ENCODE measurements around the gene CPNE5. TPM values are rescaled to one million over a fixed set of nuclear protein-coding genes. Genes with fewer than 3 reads are reported as not detected.

Gene CPNE5
- total RNA-seq, 1 donor from 2014 or later, result 0.24 TPM

DNA sequence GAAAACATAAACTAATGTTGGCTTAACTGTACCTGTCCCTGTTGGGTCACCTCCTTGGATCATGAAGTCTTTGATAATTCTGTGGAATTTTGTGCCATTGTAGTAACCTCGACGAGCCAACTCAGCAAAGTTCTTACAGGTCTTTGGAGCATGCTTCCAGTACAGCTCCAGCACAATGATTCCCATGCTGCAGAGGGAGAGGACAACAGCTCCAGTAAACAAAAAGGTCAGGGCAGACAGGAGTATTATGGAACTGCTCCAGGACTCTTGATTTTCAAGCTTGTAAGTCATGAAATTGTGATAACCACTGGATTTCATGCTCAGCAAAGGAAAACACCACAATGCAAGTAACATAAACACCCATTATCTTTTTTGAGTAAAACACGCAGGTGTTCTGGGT is 32.4 kb upstream of the CPNE5 start:
- Mint-ChIP-seq H3K4me1 (ENCODE audit: low read depth) (peaks cover 15% of the 10 kb centered on the region), H3K27me3 (no peaks in the 10 kb centered on the region), H3K27ac (no peak overlapping the region), H3K9me3 (ENCODE audit: low read depth) (no peaks in the 10 kb centered on the region), H3K36me3 (ENCODE audit: insufficient read depth) (peaks cover 16% of the 10 kb centered on the region), H3K4me3 (ENCODE audit: low read depth) (no peak overlapping the region)
- DNase-seq (ENCODE audit: low spot score, unreplicated experiment), result no peak
- TF ChIP-seq, protein P1, sequence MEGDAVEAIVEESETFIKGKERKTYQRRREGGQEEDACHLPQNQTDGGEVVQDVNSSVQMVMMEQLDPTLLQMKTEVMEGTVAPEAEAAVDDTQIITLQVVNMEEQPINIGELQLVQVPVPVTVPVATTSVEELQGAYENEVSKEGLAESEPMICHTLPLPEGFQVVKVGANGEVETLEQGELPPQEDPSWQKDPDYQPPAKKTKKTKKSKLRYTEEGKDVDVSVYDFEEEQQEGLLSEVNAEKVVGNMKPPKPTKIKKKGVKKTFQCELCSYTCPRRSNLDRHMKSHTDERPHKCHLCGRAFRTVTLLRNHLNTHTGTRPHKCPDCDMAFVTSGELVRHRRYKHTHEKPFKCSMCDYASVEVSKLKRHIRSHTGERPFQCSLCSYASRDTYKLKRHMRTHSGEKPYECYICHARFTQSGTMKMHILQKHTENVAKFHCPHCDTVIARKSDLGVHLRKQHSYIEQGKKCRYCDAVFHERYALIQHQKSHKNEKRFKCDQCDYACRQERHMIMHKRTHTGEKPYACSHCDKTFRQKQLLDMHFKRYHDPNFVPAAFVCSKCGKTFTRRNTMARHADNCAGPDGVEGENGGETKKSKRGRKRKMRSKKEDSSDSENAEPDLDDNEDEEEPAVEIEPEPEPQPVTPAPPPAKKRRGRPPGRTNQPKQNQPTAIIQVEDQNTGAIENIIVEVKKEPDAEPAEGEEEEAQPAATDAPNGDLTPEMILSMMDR (IDR thresholded peaks at IDR 0.05; ENCODE audit: unreplicated experiment), result no peak

DNA sequence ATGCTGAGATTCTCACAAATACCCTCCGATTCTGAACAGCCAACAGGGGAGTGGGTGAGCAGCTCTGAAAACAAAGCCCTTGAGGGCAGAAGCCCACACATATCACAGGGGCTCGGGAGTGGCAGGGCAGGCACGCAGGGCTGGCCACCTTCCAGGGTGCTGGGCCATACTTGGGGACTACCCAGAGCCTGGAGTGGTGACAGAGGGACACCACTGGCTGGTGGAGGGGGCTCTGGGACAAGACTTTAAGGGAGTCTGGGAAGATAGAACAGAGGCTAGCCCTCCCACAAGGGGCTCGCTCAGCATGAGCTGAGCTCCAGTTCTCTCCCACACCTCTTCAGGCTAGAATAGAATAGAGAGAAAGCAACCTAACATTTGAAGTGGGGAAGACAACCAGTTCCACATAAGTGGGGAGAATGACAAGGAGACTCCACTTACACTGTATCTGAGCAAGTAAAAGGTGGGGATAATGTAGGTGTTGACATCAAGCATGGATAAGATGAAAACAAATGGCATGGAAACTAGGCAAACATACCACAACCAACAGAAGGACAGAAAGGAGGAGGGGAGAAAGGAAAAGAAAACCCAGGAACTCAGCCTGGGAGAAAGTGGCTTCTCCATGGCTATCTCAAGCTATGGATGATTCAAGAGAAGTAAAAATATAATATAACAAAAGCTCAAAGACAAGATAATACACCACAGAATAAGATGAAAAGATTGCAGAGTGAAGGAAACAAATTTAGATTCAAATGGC is 28.4 kb upstream of the CPNE5 start:
- Mint-ChIP-seq H3K4me3 (ENCODE audit: low read depth) (no peak overlapping the region), H3K27me3 (no peaks in the 10 kb centered on the region), H3K27ac (no peak overlapping the region), H3K4me1 (ENCODE audit: low read depth) (peaks cover 18% of the 10 kb centered on the region), H3K9me3 (ENCODE audit: low read depth) (no peaks in the 10 kb centered on the region), H3K36me3 (ENCODE audit: insufficient read depth) (peaks cover 30% of the 10 kb centered on the region)
- TF ChIP-seq, protein P1 (IDR thresholded peaks at IDR 0.05; ENCODE audit: unreplicated experiment), result no peak
- DNase-seq (ENCODE audit: low spot score, unreplicated experiment), result no peak

DNA sequence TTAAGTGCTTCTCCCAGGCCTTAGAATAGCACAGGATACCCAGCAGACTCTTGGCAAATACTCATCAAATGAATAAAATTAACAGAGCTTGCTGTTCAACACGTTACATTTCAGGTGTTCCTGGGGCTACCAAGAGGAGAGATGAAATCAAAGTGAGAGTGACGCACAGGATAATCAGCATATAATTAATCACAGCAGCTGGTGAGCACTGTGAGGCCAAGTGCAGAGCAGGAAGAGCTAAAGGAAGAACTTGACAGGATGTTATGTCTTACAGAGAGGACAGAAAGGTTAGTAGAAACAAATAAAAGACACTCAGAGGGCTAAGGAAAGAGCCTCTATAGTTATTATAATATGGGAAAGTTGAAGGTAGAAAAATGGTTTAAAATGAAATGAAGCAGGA is 26.6 kb upstream of the CPNE5 start:
- Mint-ChIP-seq H3K27ac (no peak overlapping the region), H3K4me1 (ENCODE audit: low read depth) (peaks cover 18% of the 10 kb centered on the region), H3K27me3 (no peaks in the 10 kb centered on the region), H3K36me3 (ENCODE audit: insufficient read depth) (peaks cover 30% of the 10 kb centered on the region), H3K9me3 (ENCODE audit: low read depth) (no peaks in the 10 kb centered on the region), H3K4me3 (ENCODE audit: low read depth) (no peak overlapping the region)
- no peak for DNase-seq (ENCODE audit: low spot score, unreplicated experiment)
- TF ChIP-seq, protein P1 (IDR thresholded peaks at IDR 0.05; ENCODE audit: unreplicated experiment), result no peak

DNA sequence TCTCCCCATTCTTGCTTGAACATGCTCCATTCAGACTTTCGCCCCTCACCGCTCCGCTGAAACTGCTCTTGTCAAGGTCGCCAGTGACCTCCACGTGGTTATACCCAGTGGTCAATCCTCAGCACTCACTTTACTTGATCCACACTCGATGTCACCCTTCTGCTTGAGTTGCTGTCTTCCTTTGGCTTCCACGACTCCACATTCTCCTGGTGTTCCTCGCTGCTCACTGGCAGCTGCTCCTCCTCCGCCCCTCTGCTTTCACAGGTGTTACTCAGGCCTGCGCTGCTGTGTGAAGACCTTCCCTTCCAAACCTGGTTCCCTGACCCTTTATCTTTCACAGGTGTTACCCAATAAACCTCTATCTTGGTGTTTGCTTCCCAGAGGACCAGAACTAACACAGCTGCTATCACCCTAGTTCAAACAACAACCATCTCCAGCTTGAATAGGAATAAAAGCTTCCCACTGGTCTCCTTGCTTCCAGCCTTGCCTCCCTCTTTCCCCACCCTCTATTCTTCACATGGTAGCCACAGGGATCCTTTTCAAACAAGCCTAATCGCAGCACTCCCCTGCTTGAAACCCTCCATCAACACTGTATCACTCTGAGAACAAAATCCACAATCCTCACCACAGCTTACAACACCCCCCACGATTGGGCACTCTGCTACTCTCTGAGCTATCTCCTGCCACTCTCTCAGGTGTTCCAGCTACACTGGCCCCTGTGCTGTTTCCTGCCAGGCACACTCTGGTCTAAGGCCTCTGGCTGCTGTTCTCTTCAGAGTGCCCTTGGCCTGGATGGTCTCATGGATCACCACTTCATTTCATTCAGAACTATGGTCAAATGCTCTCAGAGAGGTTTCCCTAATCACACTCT is 24.7 kb upstream of the CPNE5 start:
- H3K27me3 Mint-ChIP-seq, result no peaks in the 10 kb centered on the region
- H3K4me3 Mint-ChIP-seq (ENCODE audit: low read depth), result peak overlapping the region; percentile 2
- H3K36me3 Mint-ChIP-seq (ENCODE audit: insufficient read depth), result peaks cover 25% of the 10 kb centered on the region
- H3K4me1 Mint-ChIP-seq (ENCODE audit: low read depth), result peaks cover 18% of the 10 kb centered on the region
- TF ChIP-seq, protein P1 (IDR thresholded peaks at IDR 0.05; ENCODE audit: unreplicated experiment), result no peak
- H3K9me3 Mint-ChIP-seq (ENCODE audit: low read depth), result no peaks in the 10 kb centered on the region
- no peak for DNase-seq (ENCODE audit: low spot score, unreplicated experiment)
- H3K27ac Mint-ChIP-seq, result no peak overlapping the region

DNA sequence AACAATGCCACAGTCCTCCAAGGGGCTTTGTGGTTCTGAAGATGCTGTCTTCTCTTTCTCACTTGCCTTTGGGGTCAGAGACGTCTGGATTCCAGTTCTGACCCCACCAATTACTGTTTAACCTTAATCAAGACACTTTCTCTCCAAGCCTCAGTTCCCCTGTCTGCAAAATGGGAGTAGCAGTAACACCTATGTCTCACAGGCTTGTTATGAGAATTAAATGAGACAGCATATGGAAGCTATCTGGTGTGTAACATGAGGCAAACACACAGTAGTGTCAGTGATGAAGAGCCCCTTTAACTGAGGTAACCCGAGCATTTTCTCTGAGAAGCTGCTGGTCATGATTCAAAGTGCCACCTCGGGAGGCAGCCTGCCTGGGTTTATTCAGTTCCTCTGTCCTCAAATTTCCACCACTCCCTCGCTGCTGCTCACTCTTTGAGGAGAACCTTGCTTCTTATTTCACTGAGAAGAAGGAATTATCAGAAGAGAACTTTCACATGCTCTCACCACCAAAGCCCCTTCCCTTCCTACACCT is 23.7 kb upstream of the CPNE5 start:
- Mint-ChIP-seq H3K27ac (no peak overlapping the region), H3K4me1 (ENCODE audit: low read depth) (peaks cover 18% of the 10 kb centered on the region), H3K9me3 (ENCODE audit: low read depth) (no peaks in the 10 kb centered on the region), H3K27me3 (no peaks in the 10 kb centered on the region), H3K36me3 (ENCODE audit: insufficient read depth) (peaks cover 22% of the 10 kb centered on the region), H3K4me3 (ENCODE audit: low read depth) (no peak overlapping the region)
- TF ChIP-seq, protein P1 (IDR thresholded peaks at IDR 0.05; ENCODE audit: unreplicated experiment), result no peak
- no peak for DNase-seq (ENCODE audit: low spot score, unreplicated experiment)
